PC-9 (cell line): ENCODE measurements around the gene GNLY. TPM values are rescaled to one million over a fixed set of nuclear protein-coding genes. Genes with fewer than 3 reads are reported as not detected.

ENCODE experiments used
- BruUV-seq: library from RNA; stranded (reverse); fragments of 400-500 nt; replicated peaks from 2 replicates; lab custom pipeline; 2021; lab: Mats Ljungman, UMichigan
- CTCF ChIA-PET: fragments of 300-600 bp; sonication (Branson Sonifier 250); formaldehyde crosslinking; loops from one replicate; lab custom pipeline; 2022; ENCODE audit warnings: antibody characterized with exemption; lab: Charles Lee
- POLR2A ChIA-PET: fragments of 300-600 bp; sonication (Branson Sonifier 250); formaldehyde crosslinking; loops from one replicate; lab custom pipeline; 2022; ENCODE audit warnings: antibody characterized with exemption; ENCODE audit not compliant: unreplicated experiment; lab: Charles Lee
- DNase-seq, 2 experiments: peaks; one replicate each; pipeline versions ENCODE4 v3.0.0 to v3.0.0-alpha.2; 2015 to 2022; ENCODE audit warnings: mixed read lengths in 1 of 2
- H2AFZ ChIP-seq: fragments of 200-600 bp; sonication (generic); 2 replicates; pipeline ENCODE4 v1.8.1; 2017; ENCODE audit warnings: antibody characterized with exemption
- H3F3A ChIP-seq: fragments of 200-600 bp; sonication (generic); 2 replicates; pipeline ENCODE4 v1.8.1; 2017; ENCODE audit warnings: antibody characterized with exemption, mild to moderate bottlenecking, low read depth; ENCODE audit not compliant: insufficient read depth
- H3K27ac ChIP-seq: fragments of 200-600 bp; sonication (generic); 2 replicates; pipeline ENCODE4 v1.6.1; 2016; ENCODE audit warnings: mixed run types
- H3K27me3 ChIP-seq: fragments of 200-600 bp; sonication (generic); 2 replicates; pipeline ENCODE4 v1.6.1; 2016; ENCODE audit warnings: low read depth, mixed run types; ENCODE audit not compliant: insufficient read depth
- H3K36me3 ChIP-seq: fragments of 200-600 bp; sonication (generic); 2 replicates; pipeline ENCODE4 v1.6.1; 2016; ENCODE audit warnings: low read depth, mixed run types
- H3K4me1 ChIP-seq: fragments of 200-600 bp; sonication (generic); replicated peaks from 2 replicates; pipeline ENCODE4 v1.6.1; 2016; ENCODE audit warnings: mixed run types; ENCODE audit not compliant: insufficient read depth
- H3K4me2 ChIP-seq: fragments of 200-600 bp; sonication (generic); 2 replicates; pipeline ENCODE4 v1.6.1; 2017; ENCODE audit warnings: mixed run types
- H3K4me3 ChIP-seq: fragments of 200-600 bp; sonication (generic); 2 replicates; pipeline ENCODE4 v1.6.1; 2016; ENCODE audit warnings: mixed run types
- H3K79me2 ChIP-seq: fragments of 200-600 bp; sonication (generic); 2 replicates; pipeline ENCODE4 v1.6.1; 2017; ENCODE audit warnings: low read depth, mixed run types
- H3K9me2 ChIP-seq: fragments of 200-600 bp; sonication (generic); 2 replicates; pipeline ENCODE4 v1.8.1; 2017; ENCODE audit warnings: mild to moderate bottlenecking; ENCODE audit not compliant: insufficient read depth
- H3K9me3 ChIP-seq: fragments of 200-600 bp; sonication (generic); 2 replicates; pipeline ENCODE4 v1.8.1; 2016; ENCODE audit warnings: low read depth; ENCODE audit not compliant: insufficient read depth
- H4K20me1 ChIP-seq: fragments of 200-600 bp; sonication (generic); 2 replicates; pipeline ENCODE4 v1.8.1; 2017; ENCODE audit not compliant: insufficient read depth
- EZH2 ChIP-seq: fragments of 200-600 bp; sonication (generic); IDR thresholded peaks from 2 replicates; pipeline ENCODE4 v1.8.0; 2017; ENCODE audit warnings: antibody characterized with exemption, low read depth
- intact Hi-C: fragments of 100-400 bp; cut with micrococcal nuclease; formaldehyde crosslinking; loops from one replicate; pipeline ENCODE4 v1.10.0; 2022; ENCODE audit not compliant: unreplicated experiment
- total RNA-seq: library from RNA; stranded (reverse); gene quantifications from 2 replicates; pipeline ENCODE4 v1.2.3, GENCODE V29; 2021
- TF ChIP-seq, protein P1 (sequence below): fragments of 200-600 bp; sonication (generic); conservative IDR thresholded peaks from 2 replicates; pipeline ENCODE4 v1.6.1; 2017; ENCODE audit warnings: mixed run types, antibody characterized with exemption, mild to moderate bottlenecking, moderate library complexity

The GNLY gene
- total RNA-seq, 1 experiment from 2014 or later = not detected

DNA sequence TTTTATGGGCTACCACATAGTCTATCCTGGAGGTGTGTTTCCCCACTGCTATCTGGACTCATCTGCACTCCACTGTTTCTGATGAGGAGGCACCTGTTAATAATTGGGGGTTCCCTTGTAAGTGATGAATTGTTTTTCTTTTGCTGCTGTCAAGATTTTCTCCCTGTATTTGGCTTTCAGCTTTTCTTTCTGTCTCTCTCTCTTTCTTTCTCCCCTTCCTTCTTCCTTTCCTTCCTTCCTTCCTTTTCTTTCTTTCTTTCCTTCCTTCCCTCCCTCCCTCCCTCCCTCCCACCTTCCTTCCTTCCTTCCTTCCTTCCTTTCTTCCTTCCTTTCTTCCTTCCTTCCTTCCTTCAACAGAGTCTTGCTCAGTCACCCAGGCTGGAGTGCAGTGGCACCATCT lies 9.2 kb downstream of the GNLY start:
- Histone ChIP-seq H3K36me3 (no peaks in the 10 kb centered on the region), H3K4me3 (no peak overlapping the region), H3F3A (peaks cover 31% of the 10 kb centered on the region), H3K4me1 (peaks cover 54% of the 10 kb centered on the region), H3K79me2 (no peaks in the 10 kb centered on the region), H3K4me2 (no peak overlapping the region), H3K27ac (peak overlapping the region; percentile 98), H2AFZ (no peak overlapping the region), H3K9me2 (no peaks in the 10 kb centered on the region), H3K27me3 (no peaks in the 10 kb centered on the region), H3K9me3 (no peaks in the 10 kb centered on the region), H4K20me1 (no peaks in the 10 kb centered on the region)
- intact Hi-C loops = no loop called here
- ChIA-PET CTCF (no interaction called here), POLR2A (no interaction called here)
- no peak for DNase-seq
- no TSS peak for BruUV-seq
- no peak for TF ChIP-seq EZH2
- TF ChIP-seq, protein P1, sequence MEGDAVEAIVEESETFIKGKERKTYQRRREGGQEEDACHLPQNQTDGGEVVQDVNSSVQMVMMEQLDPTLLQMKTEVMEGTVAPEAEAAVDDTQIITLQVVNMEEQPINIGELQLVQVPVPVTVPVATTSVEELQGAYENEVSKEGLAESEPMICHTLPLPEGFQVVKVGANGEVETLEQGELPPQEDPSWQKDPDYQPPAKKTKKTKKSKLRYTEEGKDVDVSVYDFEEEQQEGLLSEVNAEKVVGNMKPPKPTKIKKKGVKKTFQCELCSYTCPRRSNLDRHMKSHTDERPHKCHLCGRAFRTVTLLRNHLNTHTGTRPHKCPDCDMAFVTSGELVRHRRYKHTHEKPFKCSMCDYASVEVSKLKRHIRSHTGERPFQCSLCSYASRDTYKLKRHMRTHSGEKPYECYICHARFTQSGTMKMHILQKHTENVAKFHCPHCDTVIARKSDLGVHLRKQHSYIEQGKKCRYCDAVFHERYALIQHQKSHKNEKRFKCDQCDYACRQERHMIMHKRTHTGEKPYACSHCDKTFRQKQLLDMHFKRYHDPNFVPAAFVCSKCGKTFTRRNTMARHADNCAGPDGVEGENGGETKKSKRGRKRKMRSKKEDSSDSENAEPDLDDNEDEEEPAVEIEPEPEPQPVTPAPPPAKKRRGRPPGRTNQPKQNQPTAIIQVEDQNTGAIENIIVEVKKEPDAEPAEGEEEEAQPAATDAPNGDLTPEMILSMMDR = no peak

DNA sequence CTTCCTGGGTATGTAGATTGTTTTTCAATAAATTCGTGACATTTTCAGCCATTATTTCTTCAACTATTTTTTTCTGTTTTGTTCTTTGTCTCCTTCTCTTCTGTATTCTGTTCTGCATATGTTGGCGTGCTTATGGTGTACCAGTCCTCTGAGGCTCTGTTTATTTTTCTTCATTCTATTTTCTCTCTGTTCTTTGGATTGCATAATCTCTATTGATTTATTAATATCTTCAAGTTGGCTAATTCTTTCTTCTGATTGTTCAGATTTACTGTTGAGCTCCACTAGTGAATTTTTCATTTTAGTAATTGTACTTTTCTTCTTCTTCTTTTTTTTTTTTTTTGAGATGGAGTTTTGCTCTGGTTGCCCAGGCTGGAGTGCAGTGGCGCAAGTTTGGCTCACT lies 9.9 kb downstream of the GNLY start:
- DNase-seq = no peak
- Histone ChIP-seq H3K9me3 (no peaks in the 10 kb centered on the region), H3K27ac (no peak overlapping the region), H3K4me2 (no peak overlapping the region), H3K36me3 (no peaks in the 10 kb centered on the region), H3K27me3 (no peaks in the 10 kb centered on the region), H3K9me2 (no peaks in the 10 kb centered on the region), H3K79me2 (no peaks in the 10 kb centered on the region), H3K4me1 (peaks cover 54% of the 10 kb centered on the region), H3F3A (peaks cover 31% of the 10 kb centered on the region), H3K4me3 (no peak overlapping the region), H2AFZ (no peak overlapping the region), H4K20me1 (no peaks in the 10 kb centered on the region)
- no peak for TF ChIP-seq EZH2
- TF ChIP-seq, protein P1 = no peak
- intact Hi-C loops = no loop called here
- ChIA-PET CTCF (interaction anchor here (0.7 kb wide), 2 partner anchors 111 to 940 kb away, joined by 4 to 7 read pairs; no protein-coding TSS in a partner anchor), POLR2A (no interaction called here)
- no TSS peak for BruUV-seq

DNA sequence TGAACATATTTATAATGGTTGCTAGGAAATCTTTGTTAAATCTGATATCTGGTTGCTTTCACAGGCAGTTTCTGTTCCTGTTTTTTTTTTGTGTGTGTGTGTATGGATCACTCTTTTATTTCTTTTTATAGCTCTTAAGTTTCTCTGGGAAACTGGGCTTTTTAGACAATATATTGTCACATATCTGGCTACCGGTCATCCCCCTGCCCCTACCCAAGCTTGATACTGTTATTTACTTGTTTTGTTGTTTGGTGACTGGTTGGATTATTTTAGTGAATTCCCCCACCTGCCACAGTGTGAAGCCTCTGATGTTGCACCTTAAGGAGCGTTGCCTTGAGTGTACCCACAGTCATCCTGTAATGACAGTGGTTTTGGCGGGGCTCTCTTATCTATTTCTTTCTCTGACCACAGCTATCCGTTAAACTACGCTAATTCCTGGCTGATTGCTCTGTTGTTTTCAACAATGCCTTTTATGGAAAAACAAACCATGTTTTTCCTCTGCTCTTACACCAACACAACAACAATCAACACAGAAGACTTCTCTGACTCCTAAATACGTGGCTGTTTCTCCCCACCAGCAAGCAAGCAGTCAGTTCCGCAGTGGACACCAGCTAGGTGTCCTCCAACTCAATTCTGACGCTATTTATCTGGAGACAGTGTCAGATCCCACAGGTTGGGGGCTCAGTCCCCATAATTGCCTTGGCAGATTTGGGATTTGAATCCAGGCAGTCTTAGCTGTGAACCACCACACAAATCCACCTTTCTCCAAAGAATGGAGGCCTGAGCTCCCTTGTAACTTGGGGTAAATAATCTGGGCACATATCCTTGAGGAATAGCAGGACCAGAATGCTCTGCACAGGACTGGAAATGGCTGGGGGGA lies 10.9 kb downstream of the GNLY start:
- H3K9me3 ChIP-seq = no peaks in the 10 kb centered on the region
- no peaks in the 10 kb centered on the region for H4K20me1 ChIP-seq
- TF ChIP-seq EZH2 = no peak
- TF ChIP-seq, protein P1 = no peak
- no peaks in the 10 kb centered on the region for H3K27me3 ChIP-seq
- BruUV-seq = no TSS peak
- peak overlapping the region; percentile 42; the same call in 1 of the 2 replicates for H2AFZ ChIP-seq
- peaks cover 31% of the 10 kb centered on the region for H3F3A ChIP-seq
- H3K4me2 ChIP-seq = peak overlapping the region; percentile 64
- no peaks in the 10 kb centered on the region for H3K36me3 ChIP-seq
- ChIA-PET POLR2A (interaction anchor here (0.6 kb wide), 1 partner anchor 267 kb away, joined by 3 read pairs; no protein-coding TSS in a partner anchor), CTCF (no interaction called here)
- no peak overlapping the region for H3K4me3 ChIP-seq
- no peak for DNase-seq
- no peaks in the 10 kb centered on the region for H3K79me2 ChIP-seq
- intact Hi-C loops = loop anchor here (5.0 kb wide), 1 partner anchor 293 kb away; the partner anchor contains the start of gene CAPG
- H3K4me1 ChIP-seq = peaks cover 54% of the 10 kb centered on the region
- peak overlapping the region; percentile 95 for H3K27ac ChIP-seq
- no peaks in the 10 kb centered on the region for H3K9me2 ChIP-seq
